GM18526 (cell line): ENCODE data around the gene HACL1.

Experiments used
- POLR2A ChIP-seq: IDR thresholded peaks from 3 replicates; pipeline ENCODE4 v1.6.1; 2011; ENCODE audit not compliant: insufficient read length; ENCODE audit errors: extremely low read depth

Gene HACL1

GRCh38 chr3:15601399-15602145 is at the start of gene HACL1, which contains the start of gene BTD:
TSS of gene HACL1 (minus strand) at chr3:15601569. CDS start at chr3:15601463, 106 bp downstream.
TSS of gene BTD (plus strand) at chr3:15601745. CDS start at chr3:15635440, 33,695 bp downstream.
- TF ChIP-seq POLR2A: peak; percentile 97

GRCh38 chr3:15649858-15650257 is 48.5 kb upstream of the HACL1 start:
- TF ChIP-seq POLR2A: no peak

GRCh38 chr3:15649341-15649740 is 48.0 kb upstream of the HACL1 start:
- TF ChIP-seq POLR2A: no peak

GRCh38 chr3:15647611-15648167 is 46.3 kb upstream of the HACL1 start:
- no peak for TF ChIP-seq POLR2A

- TF ChIP-seq POLR2A: no peak
Observed at GRCh38 chr3:15646851-15647511, 45.6 kb upstream of the HACL1 start.

GRCh38 chr3:15645740-15646501 is 44.6 kb upstream of the HACL1 start:
- no peak for TF ChIP-seq POLR2A

GRCh38 chr3:15645246-15645645 is 43.9 kb upstream of the HACL1 start:
- TF ChIP-seq POLR2A: no peak

- no peak for TF ChIP-seq POLR2A
Observed at GRCh38 chr3:15638891-15639262, 37.5 kb upstream of the HACL1 start.

- no peak for TF ChIP-seq POLR2A
Observed at GRCh38 chr3:15638193-15638890, 37.0 kb upstream of the HACL1 start.

- TF ChIP-seq POLR2A: no peak
Observed at GRCh38 chr3:15637131-15637951, 36.0 kb upstream of the HACL1 start.

GRCh38 chr3:15636028-15636709 is 34.8 kb upstream of the HACL1 start:
- TF ChIP-seq POLR2A: no peak

GRCh38 chr3:15635121-15635661 is 33.8 kb upstream of the HACL1 start:
- TF ChIP-seq POLR2A: no peak

- no peak for TF ChIP-seq POLR2A
Observed at GRCh38 chr3:15634671-15635070, 33.3 kb upstream of the HACL1 start.
